ES-I3 (cell line): Measurements from ENCODE around the gene ZNF679.
"Not testable (repeated sequence)": the region's sequence is repeated elsewhere in the genome, so short reads cannot be mapped to it uniquely, and the experiment has no call there.

ENCODE experiments used
- H3K36me3 ChIP-seq: 2 replicates; pipeline ENCODE4 v1.6.1; 2013; ENCODE audit warnings: mild to moderate bottlenecking, low read length, control low read depth, moderate library complexity; ENCODE audit not compliant: insufficient read depth
- H3K4me1 ChIP-seq: 2 replicates; pipeline ENCODE4 v1.6.1; 2013; ENCODE audit warnings: mild to moderate bottlenecking, control low read depth, low read length; ENCODE audit not compliant: insufficient read depth
- H3K9ac ChIP-seq: 2 replicates; pipeline ENCODE4 v1.6.1; 2013; ENCODE audit warnings: low read depth, mild to moderate bottlenecking, low read length, moderate library complexity
- H3K9me3 ChIP-seq: 2 replicates; pipeline ENCODE4 v1.6.1; 2013; ENCODE audit warnings: mild to moderate bottlenecking, low read length, moderate library complexity; ENCODE audit not compliant: control insufficient read depth, insufficient read depth

ZNF679 gene

GRCh38 chr7:64228174-64228573, at the start of gene ZNF679:
Gene ZNF679 (plus strand): TSS chr7:64228474. CDS start chr7:64249118, 20,644 bp downstream.
- not testable (repeated sequence) for H3K9ac ChIP-seq, H3K4me1 ChIP-seq, H3K36me3 ChIP-seq, H3K9me3 ChIP-seq

- Histone ChIP-seq H3K36me3 (no peaks in the 10 kb centered on the region), H3K4me1 (no peaks in the 10 kb centered on the region), H3K9ac (no peak overlapping the region), H3K9me3 (no peaks in the 10 kb centered on the region)
Measured at GRCh38 chr7:64180989-64181388, 47.3 kb upstream of the ZNF679 start.

DNA sequence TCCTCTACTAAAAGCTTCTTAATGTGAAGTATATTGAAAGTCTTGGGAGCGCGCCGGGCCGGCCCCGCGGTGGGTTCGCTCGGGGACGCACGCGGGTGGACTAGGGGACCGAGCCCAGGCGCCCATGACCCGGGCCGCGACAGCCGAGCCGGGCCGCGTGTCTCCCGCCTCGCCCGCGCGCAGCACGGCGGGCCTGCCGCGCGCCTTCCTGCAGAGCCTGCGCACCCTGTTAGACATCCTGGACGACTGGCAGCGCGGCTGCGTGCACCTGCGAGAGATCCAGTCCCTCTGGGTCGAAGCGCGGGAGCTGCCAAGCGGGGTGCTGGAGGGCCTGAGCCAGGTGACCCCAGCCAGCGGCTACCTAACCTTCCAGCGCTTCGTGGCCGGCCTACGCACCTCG, 46.7 kb upstream of the ZNF679 start:
- Histone ChIP-seq H3K9me3 (no peaks in the 10 kb centered on the region), H3K36me3 (no peaks in the 10 kb centered on the region), H3K9ac (no peak overlapping the region), H3K4me1 (no peaks in the 10 kb centered on the region)

DNA sequence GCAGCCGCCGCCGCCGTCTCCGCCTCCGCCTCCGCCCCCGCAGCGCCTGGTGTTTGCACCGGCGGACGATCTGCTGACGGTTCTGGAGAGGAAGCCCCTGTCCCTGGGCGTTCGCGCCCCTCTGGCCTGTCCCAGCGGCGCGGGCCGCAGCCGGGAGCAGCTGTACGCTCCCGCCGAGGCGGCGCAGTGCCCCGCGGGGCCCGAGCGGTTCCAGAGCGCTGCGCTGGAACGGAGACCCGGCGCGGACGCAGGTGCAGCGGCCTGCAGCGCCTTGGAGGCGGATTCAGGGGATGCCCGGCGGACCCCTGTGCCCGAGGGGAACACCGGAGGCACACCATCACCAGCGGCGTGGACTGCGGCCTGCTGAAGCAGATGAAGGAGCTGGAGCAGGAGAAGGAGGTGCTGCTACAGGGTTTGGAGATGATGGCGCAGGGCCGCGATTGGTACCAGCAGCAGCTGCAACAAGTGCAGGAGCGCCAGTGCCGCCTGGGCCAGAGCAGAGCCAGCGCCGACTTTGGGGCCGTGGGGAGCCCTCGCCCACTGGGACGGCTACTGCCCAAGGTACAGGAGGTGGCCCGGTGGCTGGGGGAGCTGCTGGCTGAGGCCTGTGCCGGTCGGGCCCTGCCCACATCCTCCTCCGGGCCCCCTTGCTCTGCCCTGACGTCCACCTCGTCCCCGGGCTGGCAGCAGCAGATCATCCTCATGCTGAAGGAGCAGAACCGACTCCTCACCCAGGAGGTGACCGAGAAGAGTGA, 46.1 kb upstream of the ZNF679 start:
- no peak overlapping the region for H3K9ac ChIP-seq
- no peaks in the 10 kb centered on the region for H3K9me3 ChIP-seq
- H3K4me1 ChIP-seq, result no peaks in the 10 kb centered on the region
- H3K36me3 ChIP-seq, result no peaks in the 10 kb centered on the region

DNA sequence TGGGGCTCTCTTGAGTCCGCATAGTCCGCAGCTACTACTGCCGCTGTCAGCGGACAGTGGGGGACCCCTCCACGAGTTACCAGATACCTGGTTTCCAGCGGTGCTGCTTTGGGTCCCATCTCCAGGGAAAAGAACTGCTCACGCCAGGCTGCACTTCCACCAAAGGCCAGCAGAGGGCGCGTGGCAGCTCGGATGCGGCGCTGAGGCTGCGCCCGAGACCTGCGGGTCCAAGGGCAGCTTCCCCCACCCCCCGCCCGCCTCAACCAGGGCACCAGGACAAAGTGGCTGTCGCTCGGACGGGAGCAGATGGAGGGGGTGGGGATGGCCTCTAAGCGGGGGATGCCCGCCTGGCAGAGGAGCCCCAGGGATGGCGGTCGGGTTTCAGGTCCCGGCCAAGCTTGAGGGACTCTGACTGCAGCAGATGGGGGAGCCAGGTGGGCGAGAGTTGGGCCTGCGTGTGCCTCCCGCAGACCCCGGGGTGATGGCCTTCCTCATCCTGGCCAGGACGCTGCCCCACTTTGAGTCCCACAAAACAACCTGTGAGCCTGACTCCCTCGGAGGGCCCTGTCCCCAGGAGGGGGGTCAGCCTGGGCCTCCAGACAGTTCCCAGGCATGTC, 45.0 kb upstream of the ZNF679 start:
- Histone ChIP-seq H3K36me3 (no peaks in the 10 kb centered on the region), H3K9ac (no peak overlapping the region), H3K4me1 (no peaks in the 10 kb centered on the region), H3K9me3 (no peaks in the 10 kb centered on the region)

DNA sequence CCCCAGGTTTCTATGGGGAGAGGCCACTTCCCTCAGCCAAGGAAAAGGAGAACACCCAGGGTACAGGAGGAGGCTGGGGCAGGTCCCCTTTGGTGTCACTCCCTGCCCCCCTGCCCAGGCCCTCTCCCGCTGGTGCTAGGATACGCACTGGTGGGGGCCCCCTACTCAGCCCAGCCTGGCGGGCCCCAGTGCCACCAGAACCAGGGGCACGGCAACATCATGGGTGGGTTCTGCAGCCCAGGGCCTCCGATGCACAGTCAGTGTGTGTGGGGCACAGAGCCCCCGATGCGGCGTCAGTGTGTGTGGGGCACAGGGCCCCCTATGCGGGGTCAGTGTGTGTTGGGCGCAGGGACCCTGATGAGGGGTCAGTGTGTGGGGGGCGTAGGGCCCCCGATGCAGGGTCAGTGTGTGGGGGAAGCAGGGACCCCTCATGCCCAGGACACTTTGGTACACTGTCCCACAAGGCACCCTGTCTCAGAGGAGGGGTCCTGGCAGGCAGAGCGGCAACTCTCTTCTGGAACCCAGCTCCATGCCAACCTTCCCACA, 44.4 kb upstream of the ZNF679 start:
- Histone ChIP-seq H3K9ac (no peak overlapping the region), H3K4me1 (no peaks in the 10 kb centered on the region), H3K9me3 (no peaks in the 10 kb centered on the region), H3K36me3 (no peaks in the 10 kb centered on the region)

- Histone ChIP-seq H3K9ac (no peak overlapping the region), H3K9me3 (no peaks in the 10 kb centered on the region), H3K36me3 (no peaks in the 10 kb centered on the region), H3K4me1 (no peaks in the 10 kb centered on the region)
Measured at GRCh38 chr7:64184376-64184775, 43.9 kb upstream of the ZNF679 start.

GRCh38 chr7:64187408-64187807, 40.9 kb upstream of the ZNF679 start:
- H3K36me3 ChIP-seq, result no peaks in the 10 kb centered on the region

GRCh38 chr7:64192148-64192704, 36.0 kb upstream of the ZNF679 start:
- H3K36me3 ChIP-seq, result no peaks in the 10 kb centered on the region
- H3K9me3 ChIP-seq, result no peaks in the 10 kb centered on the region
- H3K4me1 ChIP-seq, result no peaks in the 10 kb centered on the region
- no peak overlapping the region for H3K9ac ChIP-seq

More at GRCh38 chr7:64187408-64187807, 40.9 kb upstream of the ZNF679 start:
- no peak overlapping the region for H3K9ac ChIP-seq
- H3K9me3 ChIP-seq, result no peaks in the 10 kb centered on the region
- H3K4me1 ChIP-seq, result no peaks in the 10 kb centered on the region

- Histone ChIP-seq H3K9me3 (no peaks in the 10 kb centered on the region), H3K9ac (no peak overlapping the region), H3K4me1 (no peaks in the 10 kb centered on the region), H3K36me3 (no peaks in the 10 kb centered on the region)
Measured at GRCh38 chr7:64192775-64193174, 35.5 kb upstream of the ZNF679 start.

DNA sequence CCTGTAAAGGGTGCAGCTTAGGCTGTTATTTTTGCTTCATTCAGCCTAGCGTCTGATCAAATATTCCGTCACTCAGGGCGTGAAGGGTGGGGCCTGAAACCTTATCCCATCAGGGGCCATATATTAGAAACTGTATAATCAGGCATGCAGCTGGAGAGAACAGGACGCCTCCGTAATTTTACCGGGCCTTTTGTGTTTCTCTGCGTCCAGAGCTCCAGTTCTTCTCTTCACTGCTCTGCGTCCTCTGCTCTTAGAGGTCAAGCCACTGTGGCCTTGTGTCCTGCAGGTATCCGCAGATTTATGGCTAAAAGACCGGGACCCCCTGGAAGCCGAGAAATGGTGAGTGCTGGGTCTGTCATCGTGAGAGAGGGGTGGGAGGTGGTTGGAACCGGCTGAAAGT, 21.4 kb upstream of the ZNF679 start, which contains the start of gene ZNF735:
Gene ZNF735 (plus strand): TSS at position 301 of the 400 bp plus-strand sequence. CDS start 0 bp downstream, at position 301.
- no peak within 1 kb of the TSS for H3K9ac ChIP-seq
- no peaks in the 10 kb centered on the region for H3K36me3 ChIP-seq
- no peaks in the 10 kb centered on the region for H3K9me3 ChIP-seq
- no peaks in the 10 kb centered on the region for H3K4me1 ChIP-seq

GRCh38 chr7:64219710-64220298, 8.5 kb upstream of the ZNF679 start:
- H3K9ac ChIP-seq, H3K36me3 ChIP-seq, H3K9me3 ChIP-seq, H3K4me1 ChIP-seq: not testable (repeated sequence)

- Histone ChIP-seq H3K9ac (no peak overlapping the region), H3K4me1 (no peaks in the 10 kb centered on the region), H3K9me3 (peaks cover 2% of the 10 kb centered on the region; the same call in 1 of the 2 replicates), H3K36me3 (no peaks in the 10 kb centered on the region)
Measured at GRCh38 chr7:64223366-64223765, 4.9 kb upstream of the ZNF679 start.

- Histone ChIP-seq H3K36me3 (no peaks in the 10 kb centered on the region), H3K4me1 (no peaks in the 10 kb centered on the region), H3K9me3 (peaks cover 4% of the 10 kb centered on the region; the same call in 1 of the 2 replicates), H3K9ac (no peak overlapping the region)
Measured at GRCh38 chr7:64266341-64266919, 38.2 kb downstream of the ZNF679 start.
